Measurements from ENCODE around the gene RALB.
"Not testable (repeated sequence)": the region's sequence is repeated elsewhere in the genome, so short reads cannot be mapped to it uniquely, and the experiment has no call there.

RALB gene

DNA sequence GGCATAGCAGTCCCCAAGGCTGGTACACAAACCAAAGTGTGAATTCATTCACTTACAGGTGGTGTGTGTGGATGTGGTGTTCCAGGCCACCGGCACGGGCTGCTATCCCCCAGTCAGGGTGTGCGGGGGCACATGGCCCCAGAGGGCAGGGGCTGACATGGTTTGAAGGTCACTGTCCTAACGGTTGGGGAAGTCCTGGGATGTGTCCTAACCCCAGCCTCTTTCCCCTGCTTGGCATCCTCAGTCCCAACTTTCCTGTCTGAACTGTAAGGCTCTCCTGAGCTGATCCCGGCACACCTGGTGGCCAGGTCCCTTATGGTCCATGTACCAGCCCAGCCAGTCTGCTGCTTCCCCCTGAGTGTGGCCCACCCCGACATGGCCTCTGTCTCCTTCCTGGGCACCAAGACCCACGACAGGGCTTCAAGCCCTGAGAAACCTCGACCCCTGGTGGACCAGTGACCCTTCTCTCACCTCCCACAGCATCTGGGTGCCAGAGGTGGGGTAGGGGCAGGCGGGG lies 27.0 kb upstream of the RALB start:
- no peak for DNase-seq

DNA sequence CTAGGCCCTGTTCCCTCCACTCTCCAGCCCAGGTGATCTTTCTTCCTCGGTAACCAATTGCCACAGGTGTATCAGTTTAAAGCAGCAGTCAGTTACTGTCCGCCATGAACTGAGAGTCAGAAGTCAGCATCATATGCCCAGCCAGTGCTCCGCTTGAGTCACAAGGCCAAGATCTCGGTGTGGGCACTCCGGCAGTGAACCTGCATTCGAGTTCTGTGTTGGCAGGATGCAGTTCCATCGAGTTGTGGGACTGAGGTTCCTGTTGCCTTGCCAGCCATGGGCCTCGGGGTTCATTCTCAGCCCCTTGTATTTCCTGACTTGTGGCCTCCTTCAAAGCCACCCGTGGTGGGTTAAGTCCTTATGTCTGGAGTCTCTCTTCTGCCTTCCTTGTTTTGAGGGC lies 26.3 kb upstream of the RALB start:
- no peak for DNase-seq

GRCh38 chr2:120227111-120227991 lies 25.3 kb upstream of the RALB start:
- peak; percentile 62 for DNase-seq

- no peak for DNase-seq
These were observed 24.1 kb upstream of the RALB start for GRCh38 chr2:120228503-120228902.

GRCh38 chr2:120229341-120229740 lies 23.3 kb upstream of the RALB start:
- DNase-seq: no peak

- no peak for DNase-seq
These were observed 21.9 kb upstream of the RALB start for GRCh38 chr2:120230515-120231471.

GRCh38 chr2:120231564-120231973 lies 21.1 kb upstream of the RALB start:
- DNase-seq: peak; percentile 61

- DNase-seq: peak; percentile 77
These were observed 20.5 kb upstream of the RALB start for GRCh38 chr2:120231974-120232635.

DNA sequence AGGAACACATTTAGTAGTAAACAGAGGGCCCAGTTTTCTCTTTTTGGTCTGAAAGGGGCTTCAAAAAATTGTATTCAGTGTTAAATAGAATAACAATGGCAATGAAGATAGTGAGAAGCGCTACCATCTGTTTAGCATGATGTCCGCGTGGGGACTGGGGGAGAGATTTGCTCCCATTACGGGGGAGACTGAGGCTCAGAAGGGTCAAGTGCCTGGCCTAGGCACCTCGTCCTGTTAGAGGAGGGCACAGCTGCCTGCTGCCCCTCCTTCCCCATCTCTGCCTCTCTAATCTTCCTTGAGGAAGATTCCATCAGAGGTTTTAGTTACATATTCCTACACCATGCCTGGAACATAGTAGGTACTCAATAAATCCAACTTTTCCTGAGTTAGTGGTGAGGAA lies 19.4 kb upstream of the RALB start:
- DNase-seq: no peak

DNA sequence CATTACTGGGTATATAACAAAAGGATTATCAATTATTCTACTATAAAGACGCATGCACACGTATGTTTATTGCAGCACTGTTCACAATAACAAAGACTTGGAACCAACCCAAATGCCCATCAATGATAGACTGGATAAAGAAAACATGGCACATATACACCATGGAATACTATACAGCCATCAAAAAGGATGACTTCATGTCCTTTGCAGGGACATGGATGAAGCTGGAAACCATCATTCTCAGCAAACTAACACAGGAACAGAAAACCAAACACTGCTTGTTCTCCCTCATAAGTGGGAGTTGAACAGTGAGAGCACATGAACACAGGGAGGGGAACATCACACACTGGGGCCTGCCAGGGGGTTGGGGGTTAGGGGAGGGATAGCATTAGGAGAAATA lies 17.5 kb upstream of the RALB start:
- not testable (repeated sequence) for DNase-seq

DNA sequence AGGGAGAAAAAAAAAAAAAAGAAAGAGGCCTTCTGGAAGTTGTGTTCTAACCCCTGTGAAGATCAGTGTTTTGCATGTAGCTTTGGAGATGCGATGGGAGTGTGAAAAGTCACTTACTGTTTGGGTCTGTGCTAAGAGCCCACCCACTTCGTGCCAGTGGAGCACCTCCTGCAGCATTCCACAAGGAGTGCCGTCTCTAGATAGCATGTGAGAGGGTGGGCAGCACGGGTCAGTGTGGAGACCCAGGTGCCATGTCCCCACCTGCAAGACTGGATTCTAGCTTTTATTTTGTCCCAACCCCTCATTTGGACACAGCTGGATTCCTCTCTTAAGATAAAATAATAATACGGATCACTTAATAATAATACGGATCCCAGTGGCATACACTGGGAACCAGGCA lies 17.0 kb upstream of the RALB start:
- no peak for DNase-seq

GRCh38 chr2:120236316-120236715 lies 16.3 kb upstream of the RALB start:
- no peak for DNase-seq

- DNase-seq: no peak
These were observed 15.9 kb upstream of the RALB start for GRCh38 chr2:120236791-120237190.

DNA sequence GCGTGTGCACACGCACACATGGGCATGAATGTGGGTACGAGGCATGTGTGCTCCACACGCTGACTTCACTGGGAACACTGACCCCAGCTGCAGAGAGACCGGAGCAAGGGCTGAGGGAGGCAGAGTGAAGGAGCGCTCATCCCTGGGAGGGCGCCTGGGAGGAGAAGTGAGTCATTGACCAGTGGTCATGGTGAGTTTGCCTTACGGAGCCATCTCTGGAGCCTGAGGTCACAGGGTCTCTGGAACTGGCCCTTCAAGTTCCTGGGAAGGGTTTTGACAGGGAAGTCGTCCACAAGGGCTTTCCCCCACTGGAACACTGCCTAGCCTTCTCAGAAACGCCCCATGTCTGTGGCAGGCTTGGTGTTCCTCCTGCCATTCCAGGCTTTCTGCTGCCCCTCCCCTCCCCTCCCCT lies 15.2 kb upstream of the RALB start:
- no peak for DNase-seq

DNA sequence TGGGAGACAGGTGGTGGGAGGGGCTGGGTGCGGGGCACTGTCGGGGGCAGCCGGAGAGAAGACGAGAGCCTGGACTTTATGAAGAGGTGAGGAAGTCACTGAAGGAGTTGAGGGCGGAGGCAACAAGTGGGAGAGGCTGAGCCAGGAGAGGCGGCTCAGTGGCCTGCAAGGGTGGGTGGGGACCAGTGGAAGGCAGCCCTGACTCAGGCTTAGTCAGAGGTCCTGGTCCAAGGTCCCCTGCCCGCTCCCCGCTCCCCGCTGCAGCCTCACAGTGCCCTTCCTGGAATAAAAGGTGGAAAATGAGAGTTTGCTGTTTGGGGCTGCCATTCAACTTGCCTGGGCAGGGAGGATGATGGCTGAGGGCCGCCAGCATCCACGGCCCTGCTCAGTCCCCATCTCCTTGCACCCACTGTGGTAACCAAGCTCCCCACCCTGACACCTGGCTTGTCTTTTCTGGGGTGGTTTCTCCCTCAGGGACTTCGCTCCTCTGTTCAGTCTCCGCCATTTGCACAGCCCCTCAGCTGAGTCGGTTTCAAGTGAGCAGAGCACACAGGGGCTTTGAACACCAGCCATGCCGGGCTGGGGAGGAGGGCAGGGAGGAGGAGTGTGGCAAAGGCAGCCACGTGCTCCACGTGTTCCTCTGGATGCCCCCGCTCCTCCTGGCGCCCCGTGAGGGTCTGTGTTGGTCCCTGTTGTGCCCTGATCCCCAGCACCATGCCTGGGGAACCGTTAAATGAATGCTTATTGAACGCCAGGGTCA lies 13.7 kb upstream of the RALB start:
- no peak for DNase-seq

DNA sequence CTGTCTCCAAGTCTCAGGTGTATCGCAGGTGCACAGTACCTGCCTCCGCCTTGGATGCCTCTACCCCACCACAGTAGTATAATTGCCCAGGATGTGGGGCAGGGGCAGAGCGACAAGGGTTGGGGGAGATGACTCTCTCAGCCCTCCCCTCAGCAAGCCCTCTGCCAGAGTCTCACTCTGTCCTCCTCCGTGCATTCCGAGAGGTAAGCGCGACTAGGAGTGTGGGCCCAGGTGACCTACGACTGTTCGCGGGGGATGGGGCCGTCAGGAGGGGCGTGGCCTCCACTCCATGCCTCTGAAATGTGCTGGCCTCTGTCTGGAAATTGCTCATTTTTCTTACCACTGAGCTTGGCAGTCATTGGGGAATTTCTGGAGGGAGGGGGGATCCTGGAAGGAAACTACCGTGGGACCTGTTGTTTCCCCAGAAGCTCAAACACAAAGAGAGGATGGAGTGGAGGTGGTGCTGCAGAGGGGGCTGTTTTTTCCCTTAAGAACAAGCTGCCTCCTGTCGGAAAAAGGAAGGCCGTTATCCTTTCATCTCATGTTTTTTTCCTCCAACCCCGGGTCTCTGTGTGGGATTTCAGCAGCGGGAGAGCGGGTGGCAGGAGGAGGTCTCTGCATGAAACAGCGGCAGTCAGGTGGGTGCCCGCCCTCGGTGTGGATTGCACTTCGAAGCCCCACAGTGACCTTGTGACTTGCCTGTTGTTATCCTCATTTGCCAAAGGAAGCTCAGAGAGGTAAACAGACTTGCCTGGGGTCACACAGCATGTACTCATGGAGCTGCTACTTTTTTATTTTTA lies 13.0 kb upstream of the RALB start:
- DNase-seq: no peak

- DNase-seq: no peak
These were observed 11.7 kb upstream of the RALB start for GRCh38 chr2:120240901-120241429.

DNA sequence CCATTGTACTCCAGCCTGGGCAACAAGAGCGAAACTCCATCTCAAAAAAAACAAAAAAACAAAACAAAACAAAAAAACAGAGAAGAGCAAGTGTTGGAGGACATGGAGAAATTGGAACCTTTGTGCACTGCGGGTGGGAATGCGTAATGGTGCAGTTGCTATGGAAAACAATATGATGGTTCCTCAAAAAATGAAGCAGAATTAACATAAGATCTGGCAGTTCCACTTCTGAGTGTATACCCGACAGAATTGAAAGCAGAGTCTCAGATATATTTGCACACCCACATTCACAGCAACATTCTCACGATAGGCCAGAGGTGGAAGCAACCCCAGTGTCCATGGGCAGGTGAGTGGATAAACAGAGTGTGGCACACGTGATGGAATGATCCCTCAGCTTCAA lies 11.0 kb upstream of the RALB start:
- DNase-seq: no peak

GRCh38 chr2:120243211-120243610 lies 9.4 kb upstream of the RALB start:
- no peak for DNase-seq

DNA sequence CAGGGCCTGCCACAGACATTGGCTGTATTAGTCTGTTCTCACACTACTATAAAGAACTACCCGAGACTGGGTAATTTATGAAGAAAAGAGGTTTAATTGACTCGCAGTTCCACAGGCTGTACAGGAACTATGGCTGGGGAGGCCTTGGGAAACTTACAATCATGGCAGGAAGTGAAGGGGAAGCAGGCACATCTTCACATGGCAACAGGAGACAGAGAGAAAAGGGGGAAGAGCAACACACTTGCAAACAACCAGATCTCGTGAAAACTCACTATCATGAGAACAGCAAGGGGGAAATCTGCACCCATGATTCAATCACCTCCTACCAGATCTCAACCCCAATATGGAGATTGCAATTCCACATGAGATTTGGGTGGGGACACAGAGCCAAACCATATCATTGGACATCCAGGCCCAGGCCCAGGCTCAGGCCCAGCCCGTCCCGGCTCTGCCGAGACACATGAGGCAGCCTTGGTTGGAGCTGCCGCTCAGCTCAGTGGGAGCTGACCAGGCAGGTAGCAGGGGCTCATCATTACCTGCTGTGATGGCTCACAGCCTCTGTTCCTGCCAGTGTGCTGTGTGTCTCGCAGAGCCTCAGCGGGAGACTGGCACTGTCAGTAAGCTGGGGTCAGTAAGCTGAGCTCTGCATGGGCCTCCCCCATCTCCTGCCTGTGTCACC lies 8.6 kb upstream of the RALB start:
- no peak for DNase-seq
